Body of pancreas (tissue), 4 donors: Measurements from ENCODE around the gene CX3CL1.

Experiments used
- POLR2A ChIP-seq, 3 donors: fragments of 450-650 bp; IDR thresholded peaks; one replicate each; pipeline ENCODE4 v1.6.1; 2016; ENCODE audit warnings: antibody characterized with exemption in 3 of 3, mild to moderate bottlenecking in 2 of 3
- TF ChIP-seq, protein P1 (sequence below), 7 experiments: fragments of 450-650 bp in 4 of 7; fragments of 200-600 bp in 3 of 7; sonication (generic) in 3 of 7; IDR thresholded peaks; one replicate each; pipeline ENCODE4 v1.5.1; 2016 to 2019; ENCODE audit warnings: antibody characterized with exemption in 7 of 7

- TF ChIP-seq, protein P1, sequence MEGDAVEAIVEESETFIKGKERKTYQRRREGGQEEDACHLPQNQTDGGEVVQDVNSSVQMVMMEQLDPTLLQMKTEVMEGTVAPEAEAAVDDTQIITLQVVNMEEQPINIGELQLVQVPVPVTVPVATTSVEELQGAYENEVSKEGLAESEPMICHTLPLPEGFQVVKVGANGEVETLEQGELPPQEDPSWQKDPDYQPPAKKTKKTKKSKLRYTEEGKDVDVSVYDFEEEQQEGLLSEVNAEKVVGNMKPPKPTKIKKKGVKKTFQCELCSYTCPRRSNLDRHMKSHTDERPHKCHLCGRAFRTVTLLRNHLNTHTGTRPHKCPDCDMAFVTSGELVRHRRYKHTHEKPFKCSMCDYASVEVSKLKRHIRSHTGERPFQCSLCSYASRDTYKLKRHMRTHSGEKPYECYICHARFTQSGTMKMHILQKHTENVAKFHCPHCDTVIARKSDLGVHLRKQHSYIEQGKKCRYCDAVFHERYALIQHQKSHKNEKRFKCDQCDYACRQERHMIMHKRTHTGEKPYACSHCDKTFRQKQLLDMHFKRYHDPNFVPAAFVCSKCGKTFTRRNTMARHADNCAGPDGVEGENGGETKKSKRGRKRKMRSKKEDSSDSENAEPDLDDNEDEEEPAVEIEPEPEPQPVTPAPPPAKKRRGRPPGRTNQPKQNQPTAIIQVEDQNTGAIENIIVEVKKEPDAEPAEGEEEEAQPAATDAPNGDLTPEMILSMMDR (IDR thresholded peaks at IDR 0.05), result no peak
- TF ChIP-seq POLR2A (IDR thresholded peaks at IDR 0.05), result no peak
Observed at GRCh38 chr16:57419506-57419905, 47.2 kb downstream of the CX3CL1 start.
